ENCODE data around the gene SPC24. TPM values are rescaled to one million over a fixed set of nuclear protein-coding genes. Genes with fewer than 3 reads are reported as not detected.

Gene SPC24
- total and polyA plus RNA-seq, 9 of the 15 experiments (the other 6 are each of a cell fraction or from before 2014, with no cell fraction given) = 18.2 to 154 (median 60.9) TPM

GRCh38 chr19:11197291-11198174 lies 42.0 kb upstream of the SPC24 start, which contains the start of gene KANK2 (continued):
- TF ChIP-seq KDM5B (IDR thresholded peaks at IDR 0.05; ENCODE audit: insufficient replicate concordance, low read depth, low read length) (peak; percentile 76), ZFX (CRISPR knock-in tag; IDR thresholded peaks at IDR 0.05) (peak; percentile 83), GATAD2B (IDR thresholded peaks at IDR 0.05; ENCODE audit: borderline replicate concordance) (0 out of 2 replicates have a peak, but pooled peaks have one; percentile 65), EP400 (IDR thresholded peaks at IDR 0.05) (peak; percentile 28; the same call in 1 of the 2 replicates), CBX1 (IDR thresholded peaks at IDR 0.05; ENCODE audit: low read depth) (peak; percentile 85), VEZF1 (CRISPR knock-in tag; IDR thresholded peaks at IDR 0.05) (peak; percentile 98), CHAMP1 (IDR thresholded peaks at IDR 0.05) (no peak), POLR2A (conservative IDR thresholded peaks at IDR 0.05) (peak; percentile 69)
